HG03280 (cell line): ENCODE data around the gene FCMR.
"Not testable (repeated sequence)": the region's sequence is repeated elsewhere in the genome, so short reads cannot be mapped to it uniquely, and the experiment has no call there.

ENCODE experiments used
- ATAC-seq: cut with Tn5 transposase; IDR thresholded peaks from one replicate; pipeline ENCODE4 v1.9.1; 2021; ENCODE audit warnings: mild to moderate bottlenecking, moderate library complexity; ENCODE audit not compliant: unreplicated experiment

The FCMR gene

GRCh38 chr1:206924592-206925105 is 2.9 kb upstream of the FCMR start:
- ATAC-seq = peak; percentile 15

- ATAC-seq = not testable (repeated sequence)
These were observed 2.3 kb upstream of the FCMR start for GRCh38 chr1:206923961-206924557.

GRCh38 chr1:206923009-206923960 is 1.5 kb upstream of the FCMR start:
- peak; percentile 46 for ATAC-seq

- no peak for ATAC-seq
These were observed 783 bp upstream of the FCMR start for GRCh38 chr1:206922524-206922923.

- ATAC-seq = no peak
These were observed 3.7 kb downstream of the FCMR start for GRCh38 chr1:206918076-206918475.

GRCh38 chr1:206916000-206916709 is 5.6 kb downstream of the FCMR start:
- no peak for ATAC-seq

- no peak for ATAC-seq
These were observed 6.6 kb downstream of the FCMR start for GRCh38 chr1:206915030-206915735.

GRCh38 chr1:206913766-206914537 is 7.8 kb downstream of the FCMR start:
- no peak for ATAC-seq

- ATAC-seq = no peak
These were observed 9.2 kb downstream of the FCMR start for GRCh38 chr1:206912445-206913095.

- ATAC-seq = peak; percentile 46
These were observed 10.6 kb downstream of the FCMR start for GRCh38 chr1:206911064-206911663.

- no peak for ATAC-seq
These were observed 11.8 kb downstream of the FCMR start for GRCh38 chr1:206909883-206910318.

- ATAC-seq = no peak
These were observed 12.4 kb downstream of the FCMR start for GRCh38 chr1:206909161-206909882.

GRCh38 chr1:206908038-206908437 is 13.7 kb downstream of the FCMR start:
- no peak for ATAC-seq

GRCh38 chr1:206907304-206907991 is 14.3 kb downstream of the FCMR start:
- ATAC-seq = no peak

- ATAC-seq = no peak
These were observed 16.2 kb downstream of the FCMR start for GRCh38 chr1:206905295-206906164.

GRCh38 chr1:206904423-206905142 is 17.2 kb downstream of the FCMR start:
- ATAC-seq = no peak
